ENCODE measurements around the gene ULBP2. TPM values are rescaled to one million over a fixed set of nuclear protein-coding genes. Genes with fewer than 3 reads are reported as not detected.
"Not testable (repeated sequence)": the region's sequence is repeated elsewhere in the genome, so short reads cannot be mapped to it uniquely, and the experiment has no call there.

Gene ULBP2
- total RNA-seq, 5 donors from 2014 or later (not counting 1 experiment from before 2014, with no cell fraction given): 0.20 to 3.9 (median 1.6) TPM; not detected in 2

- ChIA-PET CTCF (no interaction called here), POLR2A (no interaction called here)
- WGBS (ENCODE audit: insufficient coverage): 75% methylated on average over 5 of the region's 5 CpGs
- Mint-ChIP-seq H3K4me1 (peaks cover 0 to 3% (median under 1%) of the 10 kb centered on the region in 3 donors), H3K36me3 (no peaks in the 10 kb centered on the region), H3K27ac (no peak overlapping the region), H3K4me3 (no peak overlapping the region), H3K9me3 (no peaks in the 10 kb centered on the region), H3K27me3 (peaks cover 47 to 54% of the 10 kb centered on the region in 2 donors)
- no peak for ATAC-seq (replicated peaks in 1 of 4)
- no peak for DNase-seq
- peaks cover 0 to 1% of the 10 kb centered on the region in 2 experiments for H3K4me1 ChIP-seq (ENCODE audit: control insufficient read depth in 1 of 2, extremely low read depth in 1 of 2, insufficient read depth in 2 of 2, low read length in 2 of 2)
- H3K36me3 ChIP-seq (ENCODE audit: control insufficient read depth in 2 of 2, extremely low read depth in 1 of 2, insufficient read depth in 1 of 2, low read length in 1 of 2): no peaks in the 10 kb centered on the region
- peaks cover 11 to 36% of the 10 kb centered on the region in 2 experiments for H3K27me3 ChIP-seq (replicated peaks in 1 of 2; ENCODE audit: control insufficient read depth in 2 of 2, extremely low read depth in 1 of 2, insufficient read depth in 2 of 2, low read length in 1 of 2)
- no peaks in the 10 kb centered on the region for H3K9me3 ChIP-seq
- no peak overlapping the region for H3K4me3 ChIP-seq (ENCODE audit: control insufficient read depth in 1 of 2, extremely low read depth in 1 of 2, low read length in 1 of 2)
- no peak overlapping the region for H3K27ac ChIP-seq (ENCODE audit: low read length)
Observed at GRCh38 chr6:149948616-149949015, 6.8 kb downstream of the ULBP2 start.

GRCh38 chr6:149950423-149950822 is 8.6 kb downstream of the ULBP2 start:
- ChIA-PET POLR2A (no interaction called here), CTCF (no interaction called here)
- Mint-ChIP-seq H3K9me3 (no peaks in the 10 kb centered on the region), H3K36me3 (no peaks in the 10 kb centered on the region), H3K4me1 (peaks cover 7 to 10% (median 7%) of the 10 kb centered on the region in 3 donors), H3K4me3 (no peak overlapping the region), H3K27ac (no peak overlapping the region), H3K27me3 (peaks cover 55 to 62% of the 10 kb centered on the region in 2 donors)
- Histone ChIP-seq H3K9me3 (no peaks in the 10 kb centered on the region), H3K36me3 (ENCODE audit: control insufficient read depth in 2 of 2, extremely low read depth in 1 of 2, insufficient read depth in 1 of 2, low read length in 1 of 2) (no peaks in the 10 kb centered on the region), H3K27ac (ENCODE audit: low read length) (no peak overlapping the region), H3K4me3 (ENCODE audit: control insufficient read depth in 1 of 2, extremely low read depth in 1 of 2, low read length in 1 of 2) (no peak overlapping the region), H3K27me3 (replicated peaks in 1 of 2; ENCODE audit: control insufficient read depth in 2 of 2, extremely low read depth in 1 of 2, insufficient read depth in 2 of 2, low read length in 1 of 2) (peaks cover 11 to 53% of the 10 kb centered on the region in 2 experiments), H3K4me1 (ENCODE audit: control insufficient read depth in 1 of 2, extremely low read depth in 1 of 2, insufficient read depth in 2 of 2, low read length in 2 of 2) (peaks cover 0 to 17% of the 10 kb centered on the region in 2 experiments)
- 52% methylated on average over 8 of the region's 8 CpGs for WGBS (ENCODE audit: insufficient coverage)
- DNase-seq (no peak), ATAC-seq (replicated peaks in 1 of 4) (no peak)

DNA sequence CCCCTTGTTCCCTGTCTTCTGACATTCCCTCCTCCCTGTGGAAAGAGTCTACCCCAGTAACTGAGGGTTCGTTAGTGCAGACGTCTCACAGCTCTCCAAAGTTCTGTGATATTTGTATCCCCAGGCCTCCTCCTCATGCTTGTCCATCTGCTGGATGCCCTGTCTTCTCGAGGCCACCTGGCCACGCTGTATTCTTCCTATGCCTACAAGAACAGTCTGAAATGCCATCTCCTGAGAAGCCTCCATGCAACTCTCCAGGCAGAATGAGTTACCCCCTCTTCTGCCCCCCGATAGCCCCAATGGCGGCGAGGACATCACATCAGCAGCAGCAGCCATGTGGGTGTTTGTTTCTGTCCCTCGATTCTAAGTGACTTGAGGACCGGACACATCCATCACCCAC is 9.3 kb downstream of the ULBP2 start:
- no peak for ATAC-seq (replicated peaks in 1 of 4)
- Histone ChIP-seq H3K27me3 (replicated peaks in 1 of 2; ENCODE audit: control insufficient read depth in 2 of 2, extremely low read depth in 1 of 2, insufficient read depth in 2 of 2, low read length in 1 of 2) (peaks cover 14 to 58% of the 10 kb centered on the region in 2 experiments), H3K27ac (ENCODE audit: low read length) (no peak overlapping the region), H3K4me3 (ENCODE audit: control insufficient read depth in 1 of 2, extremely low read depth in 1 of 2, low read length in 1 of 2) (no peak overlapping the region), H3K36me3 (ENCODE audit: control insufficient read depth in 2 of 2, extremely low read depth in 1 of 2, insufficient read depth in 1 of 2, low read length in 1 of 2) (no peaks in the 10 kb centered on the region), H3K9me3 (no peaks in the 10 kb centered on the region), H3K4me1 (ENCODE audit: control insufficient read depth in 1 of 2, extremely low read depth in 1 of 2, insufficient read depth in 2 of 2, low read length in 2 of 2) (peaks cover 0 to 17% of the 10 kb centered on the region in 2 experiments)
- POLR2A ChIA-PET: no interaction called here
- peaks cover 61 to 68% of the 10 kb centered on the region in 2 donors for H3K27me3 Mint-ChIP-seq
- H3K9me3 Mint-ChIP-seq: no peaks in the 10 kb centered on the region
- H3K36me3 Mint-ChIP-seq: no peaks in the 10 kb centered on the region
- H3K4me1 Mint-ChIP-seq: peaks cover 9 to 11% (median 9%) of the 10 kb centered on the region in 3 donors
- CTCF ChIA-PET: no interaction called here
- no peak overlapping the region for H3K27ac Mint-ChIP-seq
- DNase-seq: no peak
- 65% methylated on average over 7 of the region's 9 CpGs for WGBS (ENCODE audit: insufficient coverage)
- no peak overlapping the region for H3K4me3 Mint-ChIP-seq

DNA sequence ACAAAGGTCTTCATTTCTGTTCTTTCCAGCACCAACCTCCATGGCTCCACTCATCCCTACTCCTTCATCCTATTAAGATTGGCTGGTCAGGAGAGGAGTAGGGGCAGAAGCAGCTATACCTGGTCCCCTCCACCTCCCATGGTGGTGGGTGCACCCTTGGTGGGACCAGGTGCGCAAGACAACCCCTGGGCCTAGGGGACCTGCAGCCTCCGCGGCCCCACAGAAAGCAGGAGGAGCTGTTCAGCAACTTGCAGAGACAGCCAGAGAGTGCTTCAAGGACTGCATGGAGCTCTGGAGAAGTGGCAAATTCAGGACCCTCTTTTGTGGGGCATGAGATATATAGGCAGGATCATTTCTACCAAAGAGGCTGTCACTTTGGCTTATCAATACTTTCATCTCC is 9.8 kb downstream of the ULBP2 start:
- no peaks in the 10 kb centered on the region for H3K9me3 Mint-ChIP-seq
- Histone ChIP-seq H3K36me3 (ENCODE audit: control insufficient read depth in 2 of 2, extremely low read depth in 1 of 2, insufficient read depth in 1 of 2, low read length in 1 of 2) (no peaks in the 10 kb centered on the region), H3K27ac (ENCODE audit: low read length) (no peak overlapping the region), H3K27me3 (replicated peaks in 1 of 2; ENCODE audit: control insufficient read depth in 2 of 2, extremely low read depth in 1 of 2, insufficient read depth in 2 of 2, low read length in 1 of 2) (peaks cover 14 to 59% of the 10 kb centered on the region in 2 experiments), H3K4me1 (ENCODE audit: control insufficient read depth in 1 of 2, extremely low read depth in 1 of 2, insufficient read depth in 2 of 2, low read length in 2 of 2) (peaks cover 0 to 17% of the 10 kb centered on the region in 2 experiments), H3K4me3 (ENCODE audit: control insufficient read depth in 1 of 2, extremely low read depth in 1 of 2, low read length in 1 of 2) (no peak overlapping the region), H3K9me3 (no peaks in the 10 kb centered on the region)
- ChIA-PET CTCF (interaction anchor here in 1 of 2 donors (0.8 kb wide), 1 partner anchor 10 kb away, joined by 3 read pairs; no protein-coding TSS in a partner anchor), POLR2A (no interaction called here)
- peaks cover 65 to 68% of the 10 kb centered on the region in 2 donors for H3K27me3 Mint-ChIP-seq
- no peak overlapping the region for H3K4me3 Mint-ChIP-seq
- peaks cover 9 to 11% (median 9%) of the 10 kb centered on the region in 3 donors for H3K4me1 Mint-ChIP-seq
- no peak for DNase-seq
- no peak overlapping the region for H3K27ac Mint-ChIP-seq
- ATAC-seq (replicated peaks in 1 of 4): no peak
- 79% methylated on average over 3 of the region's 3 CpGs for WGBS (ENCODE audit: insufficient coverage)
- H3K36me3 Mint-ChIP-seq: no peaks in the 10 kb centered on the region

DNA sequence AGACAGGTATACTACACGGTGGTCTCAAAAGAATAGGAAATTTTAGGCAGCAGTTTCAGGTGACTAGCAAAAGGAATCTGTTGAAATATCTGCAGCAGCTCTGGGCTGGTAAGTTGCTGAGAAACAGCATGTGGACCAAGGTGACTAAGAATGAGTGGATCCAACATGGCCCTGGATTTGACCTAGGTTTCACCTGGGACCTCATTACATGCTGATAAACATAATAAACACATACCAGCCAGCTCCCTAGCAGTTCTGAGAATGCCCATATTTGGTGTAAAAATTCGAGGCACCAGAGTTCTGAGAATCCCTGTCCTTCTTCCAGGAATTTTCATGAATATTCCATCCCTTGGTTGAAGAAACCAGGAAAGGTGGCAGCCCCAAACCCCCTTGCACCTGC is 11.6 kb downstream of the ULBP2 start:
- CTCF ChIA-PET: interaction anchor here in 1 of 2 donors (1.4 kb wide), 1 partner anchor 63 kb away, joined by 6 read pairs; no protein-coding TSS in a partner anchor

GRCh38 chr6:149953934-149954327 is 12.1 kb downstream of the ULBP2 start:
- POLR2A ChIA-PET; H3K36me3 ChIP-seq (ENCODE audit: control insufficient read depth in 2 of 2, extremely low read depth in 1 of 2, insufficient read depth in 1 of 2, low read length in 1 of 2); H3K27ac Mint-ChIP-seq; H3K4me3 ChIP-seq (ENCODE audit: control insufficient read depth in 1 of 2, extremely low read depth in 1 of 2, low read length in 1 of 2); DNase-seq; H3K9me3 Mint-ChIP-seq; H3K36me3 Mint-ChIP-seq; CTCF ChIA-PET; H3K27ac ChIP-seq (ENCODE audit: low read length); H3K9me3 ChIP-seq: not testable (repeated sequence)
- WGBS (ENCODE audit: insufficient coverage): no CpG with 5 or more reads among the region's 10 CpGs
- ATAC-seq (replicated peaks in 1 of 4): peak; percentile 57 to 80 (median 67)
- Histone ChIP-seq H3K27me3 (replicated peaks in 1 of 2; ENCODE audit: control insufficient read depth in 2 of 2, extremely low read depth in 1 of 2, insufficient read depth in 2 of 2, low read length in 1 of 2) (peaks cover 15 to 56% of the 10 kb centered on the region in 2 experiments), H3K4me1 (ENCODE audit: control insufficient read depth in 1 of 2, extremely low read depth in 1 of 2, insufficient read depth in 2 of 2, low read length in 2 of 2) (peaks cover 0 to 17% of the 10 kb centered on the region in 2 experiments)
- H3K4me3 Mint-ChIP-seq: peak overlapping the region in 1 of 3 donors; percentile 25
- H3K4me1 Mint-ChIP-seq: peaks cover 9 to 11% (median 9%) of the 10 kb centered on the region in 3 donors
- peaks cover 71 to 75% of the 10 kb centered on the region in 2 donors for H3K27me3 Mint-ChIP-seq

More for the DNA sequence above, 11.6 kb downstream of the ULBP2 start:
- Histone ChIP-seq H3K4me1 (ENCODE audit: control insufficient read depth in 1 of 2, extremely low read depth in 1 of 2, insufficient read depth in 2 of 2, low read length in 2 of 2) (peaks cover 0 to 17% of the 10 kb centered on the region in 2 experiments), H3K27me3 (replicated peaks in 1 of 2; ENCODE audit: control insufficient read depth in 2 of 2, extremely low read depth in 1 of 2, insufficient read depth in 2 of 2, low read length in 1 of 2) (peaks cover 14 to 58% of the 10 kb centered on the region in 2 experiments)
- 36% methylated on average over 2 of the region's 2 CpGs for WGBS (ENCODE audit: insufficient coverage)
- Mint-ChIP-seq H3K4me3 (peak overlapping the region in 1 of 3 donors; percentile 25), H3K4me1 (peaks cover 9 to 11% (median 9%) of the 10 kb centered on the region in 3 donors), H3K27me3 (peaks cover 66 to 72% of the 10 kb centered on the region in 2 donors)
- H3K27ac Mint-ChIP-seq; POLR2A ChIA-PET; H3K27ac ChIP-seq (ENCODE audit: low read length); H3K9me3 Mint-ChIP-seq; H3K36me3 Mint-ChIP-seq; DNase-seq; H3K36me3 ChIP-seq (ENCODE audit: control insufficient read depth in 2 of 2, extremely low read depth in 1 of 2, insufficient read depth in 1 of 2, low read length in 1 of 2); H3K4me3 ChIP-seq (ENCODE audit: control insufficient read depth in 1 of 2, extremely low read depth in 1 of 2, low read length in 1 of 2); ATAC-seq (replicated peaks in 1 of 4); H3K9me3 ChIP-seq: not testable (repeated sequence)
